Measurements from ENCODE around the gene GFI1B. TPM values are rescaled to one million over a fixed set of nuclear protein-coding genes. Genes with fewer than 3 reads are reported as not detected.

GFI1B gene
- total and polyA plus RNA-seq, 2 of the 13 experiments (the other 11 are each of a cell fraction or from before 2014, with no cell fraction given): 0.15 to 0.51 TPM

- TF ChIP-seq, protein P1, sequence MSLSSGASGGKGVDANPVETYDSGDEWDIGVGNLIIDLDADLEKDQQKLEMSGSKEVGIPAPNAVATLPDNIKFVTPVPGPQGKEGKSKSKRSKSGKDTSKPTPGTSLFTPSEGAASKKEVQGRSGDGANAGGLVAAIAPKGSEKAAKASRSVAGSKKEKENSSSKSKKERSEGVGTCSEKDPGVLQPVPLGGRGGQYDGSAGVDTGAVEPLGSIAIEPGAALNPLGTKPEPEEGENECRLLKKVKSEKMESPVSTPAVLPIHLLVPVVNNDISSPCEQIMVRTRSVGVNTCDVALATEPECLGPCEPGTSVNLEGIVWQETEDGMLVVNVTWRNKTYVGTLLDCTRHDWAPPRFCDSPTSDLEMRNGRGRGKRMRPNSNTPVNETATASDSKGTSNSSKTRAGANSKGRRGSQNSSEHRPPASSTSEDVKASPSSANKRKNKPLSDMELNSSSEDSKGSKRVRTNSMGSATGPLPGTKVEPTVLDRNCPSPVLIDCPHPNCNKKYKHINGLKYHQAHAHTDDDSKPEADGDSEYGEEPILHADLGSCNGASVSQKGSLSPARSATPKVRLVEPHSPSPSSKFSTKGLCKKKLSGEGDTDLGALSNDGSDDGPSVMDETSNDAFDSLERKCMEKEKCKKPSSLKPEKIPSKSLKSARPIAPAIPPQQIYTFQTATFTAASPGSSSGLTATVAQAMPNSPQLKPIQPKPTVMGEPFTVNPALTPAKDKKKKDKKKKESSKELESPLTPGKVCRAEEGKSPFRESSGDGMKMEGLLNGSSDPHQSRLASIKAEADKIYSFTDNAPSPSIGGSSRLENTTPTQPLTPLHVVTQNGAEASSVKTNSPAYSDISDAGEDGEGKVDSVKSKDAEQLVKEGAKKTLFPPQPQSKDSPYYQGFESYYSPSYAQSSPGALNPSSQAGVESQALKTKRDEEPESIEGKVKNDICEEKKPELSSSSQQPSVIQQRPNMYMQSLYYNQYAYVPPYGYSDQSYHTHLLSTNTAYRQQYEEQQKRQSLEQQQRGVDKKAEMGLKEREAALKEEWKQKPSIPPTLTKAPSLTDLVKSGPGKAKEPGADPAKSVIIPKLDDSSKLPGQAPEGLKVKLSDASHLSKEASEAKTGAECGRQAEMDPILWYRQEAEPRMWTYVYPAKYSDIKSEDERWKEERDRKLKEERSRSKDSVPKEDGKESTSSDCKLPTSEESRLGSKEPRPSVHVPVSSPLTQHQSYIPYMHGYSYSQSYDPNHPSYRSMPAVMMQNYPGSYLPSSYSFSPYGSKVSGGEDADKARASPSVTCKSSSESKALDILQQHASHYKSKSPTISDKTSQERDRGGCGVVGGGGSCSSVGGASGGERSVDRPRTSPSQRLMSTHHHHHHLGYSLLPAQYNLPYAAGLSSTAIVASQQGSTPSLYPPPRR (CRISPR knock-in tag; IDR thresholded peaks at IDR 0.05; ENCODE audit: borderline replicate concordance): no peak
- TF ChIP-seq, protein P2, sequence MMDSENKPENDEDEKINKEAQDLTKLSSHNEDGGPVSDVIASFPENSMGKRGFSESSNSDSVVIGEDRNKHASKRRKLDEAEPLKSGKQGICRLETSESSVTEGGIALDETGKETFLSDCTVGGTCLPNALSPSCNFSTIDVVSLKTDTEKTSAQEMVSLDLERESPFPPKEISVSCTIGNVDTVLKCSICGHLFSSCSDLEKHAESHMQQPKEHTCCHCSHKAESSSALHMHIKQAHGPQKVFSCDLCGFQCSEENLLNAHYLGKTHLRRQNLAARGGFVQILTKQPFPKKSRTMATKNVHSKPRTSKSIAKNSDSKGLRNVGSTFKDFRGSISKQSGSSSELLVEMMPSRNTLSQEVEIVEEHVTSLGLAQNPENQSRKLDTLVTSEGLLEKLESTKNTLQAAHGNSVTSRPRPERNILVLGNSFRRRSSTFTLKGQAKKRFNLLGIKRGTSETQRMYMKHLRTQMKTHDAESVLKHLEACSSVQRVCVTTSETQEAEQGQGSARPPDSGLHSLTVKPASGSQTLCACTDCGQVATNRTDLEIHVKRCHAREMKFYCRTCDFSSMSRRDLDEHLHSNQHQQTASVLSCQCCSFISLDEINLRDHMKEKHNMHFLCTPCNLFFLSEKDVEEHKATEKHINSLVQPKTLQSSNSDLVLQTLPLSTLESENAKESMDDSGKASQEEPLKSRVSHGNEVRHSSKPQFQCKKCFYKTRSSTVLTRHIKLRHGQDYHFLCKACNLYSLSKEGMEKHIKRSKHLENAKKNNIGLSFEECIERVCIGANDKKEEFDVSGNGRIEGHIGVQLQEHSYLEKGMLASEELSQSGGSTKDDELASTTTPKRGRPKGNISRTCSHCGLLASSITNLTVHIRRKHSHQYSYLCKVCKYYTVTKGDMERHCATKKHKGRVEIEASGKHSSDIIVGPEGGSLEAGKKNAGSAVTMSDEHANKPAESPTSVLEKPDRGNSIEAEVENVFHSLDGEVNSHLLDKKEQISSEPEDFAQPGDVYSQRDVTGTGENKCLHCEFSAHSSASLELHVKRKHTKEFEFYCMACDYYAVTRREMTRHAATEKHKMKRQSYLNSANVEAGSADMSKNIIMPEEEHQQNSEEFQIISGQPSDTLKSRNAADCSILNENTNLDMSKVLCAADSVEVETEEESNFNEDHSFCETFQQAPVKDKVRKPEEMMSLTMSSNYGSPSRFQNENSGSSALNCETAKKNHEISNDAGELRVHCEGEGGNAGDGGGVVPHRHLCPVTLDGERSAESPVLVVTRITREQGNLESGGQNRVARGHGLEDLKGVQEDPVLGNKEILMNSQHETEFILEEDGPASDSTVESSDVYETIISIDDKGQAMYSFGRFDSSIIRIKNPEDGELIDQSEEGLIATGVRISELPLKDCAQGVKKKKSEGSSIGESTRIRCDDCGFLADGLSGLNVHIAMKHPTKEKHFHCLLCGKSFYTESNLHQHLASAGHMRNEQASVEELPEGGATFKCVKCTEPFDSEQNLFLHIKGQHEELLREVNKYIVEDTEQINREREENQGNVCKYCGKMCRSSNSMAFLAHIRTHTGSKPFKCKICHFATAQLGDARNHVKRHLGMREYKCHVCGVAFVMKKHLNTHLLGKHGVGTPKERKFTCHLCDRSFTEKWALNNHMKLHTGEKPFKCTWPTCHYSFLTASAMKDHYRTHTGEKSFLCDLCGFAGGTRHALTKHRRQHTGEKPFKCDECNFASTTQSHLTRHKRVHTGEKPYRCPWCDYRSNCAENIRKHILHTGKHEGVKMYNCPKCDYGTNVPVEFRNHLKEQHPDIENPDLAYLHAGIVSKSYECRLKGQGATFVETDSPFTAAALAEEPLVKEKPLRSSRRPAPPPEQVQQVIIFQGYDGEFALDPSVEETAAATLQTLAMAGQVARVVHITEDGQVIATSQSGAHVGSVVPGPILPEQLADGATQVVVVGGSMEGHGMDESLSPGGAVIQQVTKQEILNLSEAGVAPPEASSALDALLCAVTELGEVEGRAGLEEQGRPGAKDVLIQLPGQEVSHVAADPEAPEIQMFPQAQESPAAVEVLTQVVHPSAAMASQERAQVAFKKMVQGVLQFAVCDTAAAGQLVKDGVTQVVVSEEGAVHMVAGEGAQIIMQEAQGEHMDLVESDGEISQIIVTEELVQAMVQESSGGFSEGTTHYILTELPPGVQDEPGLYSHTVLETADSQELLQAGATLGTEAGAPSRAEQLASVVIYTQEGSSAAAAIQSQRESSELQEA (CRISPR knock-in tag; IDR thresholded peaks at IDR 0.05; ENCODE audit: not compliant biosample characterization): no peak
- TF ChIP-seq PHB2 (IDR thresholded peaks at IDR 0.05; ENCODE audit: partially characterized antibody) (no peak), ZMYM3 (CRISPR knock-in tag; IDR thresholded peaks at IDR 0.05) (no peak), SOX5 (CRISPR knock-in tag; IDR thresholded peaks at IDR 0.05; ENCODE audit: borderline replicate concordance) (no peak), ZBTB37 (CRISPR knock-in tag; IDR thresholded peaks at IDR 0.05) (no peak), TARDBP (CRISPR knock-in tag; IDR thresholded peaks at IDR 0.05) (peak; percentile 85), CENPX (CRISPR knock-in tag; IDR thresholded peaks at IDR 0.05) (no peak), KLF12 (CRISPR knock-in tag; IDR thresholded peaks at IDR 0.05; ENCODE audit: borderline replicate concordance) (peak; percentile 91; the same call in 1 of the 2 replicates), YEATS4 (CRISPR knock-in tag; IDR thresholded peaks at IDR 0.05; ENCODE audit: borderline replicate concordance) (peak; percentile 96), ZFYVE20 (CRISPR knock-in tag; IDR thresholded peaks at IDR 0.05; ENCODE audit: borderline replicate concordance, low read depth) (0 out of 2 replicates have a peak, but pooled peaks have one; percentile 34), ZNF672 (CRISPR knock-in tag; IDR thresholded peaks at IDR 0.05) (no peak), ZNF530 (CRISPR knock-in tag; IDR thresholded peaks at IDR 0.05; ENCODE audit: low read depth) (no peak), NKX3-1 (CRISPR knock-in tag; IDR thresholded peaks at IDR 0.05) (peak; percentile 79; the same call in 1 of the 2 replicates)
These were observed 34.0 kb upstream of the GFI1B start, which contains the start of gene TSC1 (continued) for GRCh38 chr9:132944294-132945185.

All from HepG2 (cell line).